ENCODE results near the gene ANTXRL.
"Not testable (repeated sequence)": the region's sequence is repeated elsewhere in the genome, so short reads cannot be mapped to it uniquely, and the experiment has no call there.

ANTXRL gene

GRCh38 chr10:46296641-46297141, 9.9 kb downstream of the ANTXRL start:
- DNase-seq, result no peak

- DNase-seq, result no peak
Observed at GRCh38 chr10:46297406-46298204, 10.8 kb downstream of the ANTXRL start.

GRCh38 chr10:46298477-46299285, 11.9 kb downstream of the ANTXRL start:
- no peak for DNase-seq

- no peak for DNase-seq
Observed at GRCh38 chr10:46299286-46299535, 12.4 kb downstream of the ANTXRL start.

GRCh38 chr10:46299536-46300369, 13.0 kb downstream of the ANTXRL start:
- DNase-seq, result no peak

GRCh38 chr10:46300370-46300711, 13.5 kb downstream of the ANTXRL start:
- not testable (repeated sequence) for DNase-seq

- no peak for DNase-seq
Observed at GRCh38 chr10:46301056-46301645, 14.4 kb downstream of the ANTXRL start.

GRCh38 chr10:46301721-46302479, 15.1 kb downstream of the ANTXRL start:
- no peak for DNase-seq

GRCh38 chr10:46302765-46303352, 16.1 kb downstream of the ANTXRL start:
- DNase-seq, result not testable (repeated sequence)

GRCh38 chr10:46304062-46304461, 17.3 kb downstream of the ANTXRL start:
- no peak for DNase-seq

- not testable (repeated sequence) for DNase-seq
Observed at GRCh38 chr10:46304671-46305070, 17.9 kb downstream of the ANTXRL start.

- DNase-seq, result no peak
Observed at GRCh38 chr10:46305079-46305818, 18.5 kb downstream of the ANTXRL start.

- no peak for DNase-seq
Observed at GRCh38 chr10:46305986-46306385, 19.2 kb downstream of the ANTXRL start.

GRCh38 chr10:46306516-46307184, 19.9 kb downstream of the ANTXRL start:
- DNase-seq, result no peak

GRCh38 chr10:46307281-46308112, 20.7 kb downstream of the ANTXRL start:
- no peak for DNase-seq

GRCh38 chr10:46308113-46308415, 21.3 kb downstream of the ANTXRL start:
- no peak for DNase-seq

GRCh38 chr10:46308666-46309450, 22.1 kb downstream of the ANTXRL start:
- no peak for DNase-seq

- no peak for DNase-seq
Observed at GRCh38 chr10:46309511-46310142, 22.8 kb downstream of the ANTXRL start.
